HG03039 (cell line): ENCODE measurements around the gene IL1RAPL2.

Experiments used
- ATAC-seq: cut with Tn5 transposase; IDR thresholded peaks from one replicate; pipeline ENCODE4 v1.9.1; 2021; ENCODE audit warnings: mild to moderate bottlenecking, moderate library complexity; ENCODE audit not compliant: unreplicated experiment

The IL1RAPL2 gene

GRCh38 chrX:105349476-105349875 lies 783.5 kb downstream of the IL1RAPL2 start:
- no peak for ATAC-seq

GRCh38 chrX:105375816-105376215 lies 809.8 kb downstream of the IL1RAPL2 start:
- no peak for ATAC-seq

DNA sequence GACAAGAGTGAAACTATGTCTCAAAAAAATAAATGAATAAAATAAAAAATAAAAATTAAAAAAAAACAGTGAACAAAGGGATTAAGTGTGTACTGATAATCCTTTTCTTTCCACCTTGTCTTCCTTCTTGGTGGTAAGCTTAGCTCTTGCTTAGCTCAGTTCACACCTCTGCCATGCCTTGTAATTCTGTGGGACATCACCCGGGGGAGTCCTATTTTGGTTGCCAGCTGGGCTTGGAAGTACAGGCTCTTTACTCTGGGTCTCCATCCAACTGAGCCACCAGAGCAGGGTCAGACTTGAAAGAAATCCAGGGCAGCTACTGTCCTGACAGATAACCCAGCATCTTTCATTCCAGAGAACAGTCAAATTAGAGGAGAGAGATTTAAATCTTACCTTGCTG lies 858.7 kb downstream of the IL1RAPL2 start:
- ATAC-seq = no peak

DNA sequence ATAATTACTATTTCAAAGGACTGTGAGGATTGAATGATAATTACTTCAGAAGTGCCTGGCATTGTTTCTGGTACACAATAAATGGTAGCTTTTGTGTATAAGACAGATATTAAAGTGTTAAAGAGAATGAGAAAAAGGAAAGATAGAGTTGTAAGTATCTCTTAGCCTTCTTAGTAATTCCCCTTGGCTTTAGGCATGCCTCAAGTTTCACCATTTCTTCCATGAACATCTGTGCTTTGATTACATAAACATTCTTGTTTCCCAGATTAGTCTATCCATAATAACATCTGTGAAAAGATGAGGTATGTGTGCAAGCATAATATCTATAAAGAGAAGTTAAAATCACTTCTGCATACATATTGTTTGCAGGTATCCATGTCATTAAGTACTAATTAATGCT lies 885.4 kb downstream of the IL1RAPL2 start:
- ATAC-seq = no peak

DNA sequence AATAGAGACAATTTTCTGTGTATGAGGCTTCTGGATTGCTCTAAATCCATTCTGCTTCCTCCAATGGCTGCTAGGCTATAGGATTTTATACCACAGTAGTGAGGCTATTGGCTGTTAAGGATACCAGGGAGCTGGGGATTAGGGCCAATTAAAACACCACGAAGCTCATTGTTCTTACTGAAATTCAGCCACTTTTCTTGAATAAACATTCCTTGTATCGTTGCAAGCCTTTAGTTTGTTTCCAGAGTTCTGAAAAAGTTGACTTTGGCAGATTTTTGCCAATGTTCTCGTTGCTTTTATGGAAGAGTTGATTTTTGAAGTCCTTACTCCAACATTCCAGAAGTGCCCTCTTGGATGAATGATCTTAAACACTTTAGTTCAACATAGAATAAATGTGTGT lies 892.8 kb downstream of the IL1RAPL2 start:
- no peak for ATAC-seq

GRCh38 chrX:105460376-105460775 lies 894.4 kb downstream of the IL1RAPL2 start:
- no peak for ATAC-seq

DNA sequence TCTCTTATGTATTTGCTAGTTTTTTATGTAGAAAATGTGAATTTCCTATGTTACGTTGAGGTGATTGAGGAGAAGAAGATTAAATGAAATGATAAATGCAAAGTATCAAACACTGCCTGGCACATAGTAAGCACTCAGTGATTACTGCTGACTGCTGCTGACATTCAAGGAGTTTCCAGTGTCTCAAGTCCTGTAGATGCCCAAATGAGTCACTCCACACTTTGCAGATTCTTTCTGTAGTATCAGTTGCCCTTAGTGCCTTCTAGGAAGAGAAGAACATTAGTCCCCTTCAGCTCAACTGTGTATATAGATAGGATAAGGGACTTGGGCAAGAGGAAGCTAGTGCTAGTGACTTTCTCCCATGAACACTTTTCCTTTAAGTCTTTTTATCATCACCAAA lies 895.0 kb downstream of the IL1RAPL2 start:
- no peak for ATAC-seq

DNA sequence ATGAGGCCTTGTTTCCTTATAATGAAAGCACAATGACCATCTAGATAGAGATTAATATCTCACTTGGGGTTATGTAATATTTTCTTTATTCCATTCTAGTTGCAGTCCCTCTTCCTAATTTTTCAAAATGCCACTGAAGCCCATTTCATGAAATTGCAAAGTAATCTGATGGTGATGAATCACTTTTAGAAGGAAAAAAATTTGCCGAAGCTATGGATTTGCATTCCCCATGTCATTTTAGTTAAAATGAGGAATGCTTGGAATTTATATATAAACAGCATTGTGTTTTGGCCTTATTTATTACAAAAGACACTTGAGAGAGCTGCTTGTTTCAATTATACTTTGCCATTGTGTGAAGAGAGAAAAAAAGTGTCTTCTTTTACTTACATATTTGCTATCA lies 896.2 kb downstream of the IL1RAPL2 start:
- ATAC-seq = no peak

DNA sequence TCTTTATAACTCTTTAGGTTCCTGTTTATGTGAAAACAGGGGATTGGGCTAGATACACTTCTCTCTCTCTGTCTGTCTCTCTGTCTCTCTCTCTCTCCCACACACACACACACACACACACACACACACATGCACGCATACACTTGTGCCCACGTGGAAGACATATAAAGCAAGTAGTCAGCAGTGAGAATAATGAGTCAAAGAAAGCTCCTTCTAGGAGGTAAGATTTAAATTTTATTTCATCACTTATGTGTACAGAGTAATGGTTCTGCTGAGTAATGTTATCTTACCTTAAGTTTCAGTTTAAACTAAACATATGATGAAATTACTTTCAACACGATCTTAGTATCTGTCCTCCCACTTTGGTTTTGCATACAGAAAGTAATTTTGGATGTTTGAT lies 897.5 kb downstream of the IL1RAPL2 start:
- no peak for ATAC-seq

GRCh38 chrX:105464618-105465017 lies 898.6 kb downstream of the IL1RAPL2 start:
- no peak for ATAC-seq

GRCh38 chrX:105468741-105469140 lies 902.7 kb downstream of the IL1RAPL2 start:
- no peak for ATAC-seq

GRCh38 chrX:105471597-105471996 lies 905.6 kb downstream of the IL1RAPL2 start:
- ATAC-seq = no peak

- no peak for ATAC-seq
These were observed 909.8 kb downstream of the IL1RAPL2 start for GRCh38 chrX:105475801-105476200.

- ATAC-seq = no peak
These were observed 911.4 kb downstream of the IL1RAPL2 start for GRCh38 chrX:105477351-105477750.

GRCh38 chrX:105480646-105481310 lies 914.8 kb downstream of the IL1RAPL2 start:
- no peak for ATAC-seq

- no peak for ATAC-seq
These were observed 917.0 kb downstream of the IL1RAPL2 start for GRCh38 chrX:105483011-105483410.

- no peak for ATAC-seq
These were observed 922.7 kb downstream of the IL1RAPL2 start for GRCh38 chrX:105488716-105489115.

DNA sequence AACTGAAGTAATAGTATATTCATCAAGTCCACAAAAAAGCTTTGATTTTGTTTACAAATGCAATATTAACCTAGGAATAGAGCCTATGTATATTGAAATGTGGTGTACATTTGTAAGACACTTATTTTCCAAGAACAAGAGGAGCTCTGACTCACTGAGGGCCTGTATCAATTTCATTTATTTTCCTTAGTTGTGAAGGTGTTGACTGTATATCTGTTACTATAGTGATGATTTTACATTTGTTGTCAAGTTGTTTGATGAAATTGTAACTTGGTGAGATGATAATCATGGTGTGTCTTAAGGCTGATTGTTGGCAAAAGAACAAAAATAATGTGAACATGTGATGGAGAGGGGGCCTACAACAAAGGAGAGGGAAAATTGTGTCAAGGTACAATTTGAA lies 929.4 kb downstream of the IL1RAPL2 start:
- no peak for ATAC-seq

- no peak for ATAC-seq
These were observed 936.3 kb downstream of the IL1RAPL2 start for GRCh38 chrX:105502336-105502735.

DNA sequence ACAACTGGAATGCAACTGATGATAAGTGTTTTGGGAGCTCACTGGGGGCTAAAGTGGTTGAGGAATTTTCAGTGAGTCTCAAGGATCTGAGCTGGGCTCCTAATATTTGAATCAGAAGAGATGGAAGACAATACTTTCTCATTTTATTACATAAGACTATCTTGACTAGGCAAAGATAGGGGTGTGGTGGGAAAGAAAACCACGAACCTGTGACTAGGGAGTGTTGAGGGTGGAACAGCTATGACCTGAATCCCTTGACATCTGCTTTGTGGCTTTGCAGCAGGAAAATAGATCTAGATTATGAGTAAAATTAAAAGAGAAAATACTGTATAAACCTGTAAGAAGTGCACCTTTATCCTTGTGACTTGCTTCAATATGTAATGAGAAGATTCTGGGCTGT lies 949.6 kb downstream of the IL1RAPL2 start:
- no peak for ATAC-seq

GRCh38 chrX:105526431-105526830 lies 960.4 kb downstream of the IL1RAPL2 start:
- ATAC-seq = no peak

GRCh38 chrX:105527759-105528158 lies 961.8 kb downstream of the IL1RAPL2 start:
- no peak for ATAC-seq

DNA sequence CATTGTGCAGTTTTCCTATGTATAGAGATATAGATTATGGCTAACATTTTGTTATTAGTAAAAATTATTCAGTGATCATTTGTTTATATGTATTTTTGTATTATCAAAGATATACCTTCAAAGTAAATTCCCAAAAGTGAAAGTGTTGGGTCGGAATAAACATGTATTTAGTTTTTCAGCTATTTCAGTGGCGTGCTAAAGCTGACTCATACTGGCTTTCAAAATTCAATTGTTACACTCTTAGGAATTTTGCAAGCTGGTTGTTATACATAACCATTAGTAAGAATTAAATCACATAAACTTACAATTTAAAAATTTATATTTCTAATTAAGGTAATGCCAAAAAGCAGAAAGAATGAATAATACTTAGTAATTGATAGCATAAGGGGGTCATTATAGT lies 968.0 kb downstream of the IL1RAPL2 start:
- no peak for ATAC-seq
